Progenitor cell of endocrine pancreas (in vitro differentiated cells): ENCODE measurements around the gene HLA-C. TPM values are rescaled to one million over a fixed set of nuclear protein-coding genes. Genes with fewer than 3 reads are reported as not detected.
A peak's percentile ranks its signal among the peaks of the same experiment; 100 is the strongest.

ENCODE experiments used
- DNase-seq: peaks from one replicate; pipeline ENCODE4 v3.0.0; 2021; ENCODE audit warnings: low spot score; ENCODE audit not compliant: unreplicated experiment
- H3K27ac Mint-ChIP-seq: 2 replicates; pipeline ENCODE4 v1.8.0; 2021; ENCODE audit warnings: mild to moderate bottlenecking, moderate library complexity, mixed read lengths
- H3K27me3 Mint-ChIP-seq: 2 replicates; pipeline ENCODE4 v1.8.0; 2021; ENCODE audit warnings: mixed read lengths
- H3K36me3 Mint-ChIP-seq: 2 replicates; pipeline ENCODE4 v1.8.0; 2022; ENCODE audit warnings: mixed read lengths; ENCODE audit not compliant: insufficient read depth
- H3K4me1 Mint-ChIP-seq: 2 replicates; pipeline ENCODE4 v1.8.0; 2021; ENCODE audit warnings: low read depth, mixed read lengths
- H3K4me3 Mint-ChIP-seq: 2 replicates; pipeline ENCODE4 v1.8.0; 2021; ENCODE audit warnings: low read depth, mild to moderate bottlenecking, moderate library complexity, mixed read lengths
- H3K9me3 Mint-ChIP-seq: 2 replicates; pipeline ENCODE4 v1.8.0; 2021; ENCODE audit warnings: low read depth, mixed read lengths
- total RNA-seq: library from RNA; stranded (reverse); gene quantifications from 2 replicates; pipeline ENCODE4 v1.2.1, GENCODE V29; 2021
- TF ChIP-seq, protein P1 (sequence below): fragments of 200-600 bp; sonication (generic); IDR thresholded peaks from one replicate; pipeline ENCODE4 v1.5.0; 2021; ENCODE audit warnings: antibody characterized with exemption, mild to moderate bottlenecking; ENCODE audit not compliant: unreplicated experiment

The HLA-C gene
- total RNA-seq, 1 donor from 2014 or later = 137 TPM

GRCh38 chr6:31299947-31300346 is 28.1 kb upstream of the HLA-C start:
- peaks cover 36% of the 10 kb centered on the region for H3K27me3 Mint-ChIP-seq

DNA sequence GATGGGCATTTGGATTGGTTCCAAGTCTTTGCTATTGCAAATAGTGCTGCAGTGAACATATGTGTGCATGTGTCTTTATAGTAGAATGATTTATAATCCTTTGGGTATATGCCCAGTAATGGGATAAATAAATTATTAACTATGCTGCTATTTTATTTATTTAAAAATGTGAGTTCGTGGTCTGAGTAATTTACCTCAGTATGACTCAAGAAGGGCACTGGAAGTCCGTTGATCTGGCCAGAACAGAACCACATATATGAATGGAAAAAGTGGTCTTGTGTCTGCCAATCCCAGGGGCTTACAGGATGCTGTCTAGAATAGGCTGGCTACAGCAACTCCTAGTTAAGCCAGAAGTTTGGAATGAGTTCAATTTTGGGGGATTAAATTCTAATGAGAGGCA is 27.6 kb upstream of the HLA-C start:
- H3K36me3 Mint-ChIP-seq = no peaks in the 10 kb centered on the region
- H3K4me3 Mint-ChIP-seq = no peak overlapping the region
- no peaks in the 10 kb centered on the region for H3K4me1 Mint-ChIP-seq
- no peak for DNase-seq
- TF ChIP-seq, protein P1, sequence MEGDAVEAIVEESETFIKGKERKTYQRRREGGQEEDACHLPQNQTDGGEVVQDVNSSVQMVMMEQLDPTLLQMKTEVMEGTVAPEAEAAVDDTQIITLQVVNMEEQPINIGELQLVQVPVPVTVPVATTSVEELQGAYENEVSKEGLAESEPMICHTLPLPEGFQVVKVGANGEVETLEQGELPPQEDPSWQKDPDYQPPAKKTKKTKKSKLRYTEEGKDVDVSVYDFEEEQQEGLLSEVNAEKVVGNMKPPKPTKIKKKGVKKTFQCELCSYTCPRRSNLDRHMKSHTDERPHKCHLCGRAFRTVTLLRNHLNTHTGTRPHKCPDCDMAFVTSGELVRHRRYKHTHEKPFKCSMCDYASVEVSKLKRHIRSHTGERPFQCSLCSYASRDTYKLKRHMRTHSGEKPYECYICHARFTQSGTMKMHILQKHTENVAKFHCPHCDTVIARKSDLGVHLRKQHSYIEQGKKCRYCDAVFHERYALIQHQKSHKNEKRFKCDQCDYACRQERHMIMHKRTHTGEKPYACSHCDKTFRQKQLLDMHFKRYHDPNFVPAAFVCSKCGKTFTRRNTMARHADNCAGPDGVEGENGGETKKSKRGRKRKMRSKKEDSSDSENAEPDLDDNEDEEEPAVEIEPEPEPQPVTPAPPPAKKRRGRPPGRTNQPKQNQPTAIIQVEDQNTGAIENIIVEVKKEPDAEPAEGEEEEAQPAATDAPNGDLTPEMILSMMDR = no peak
- H3K27ac Mint-ChIP-seq = no peak overlapping the region
- peaks cover 39% of the 10 kb centered on the region for H3K27me3 Mint-ChIP-seq
- H3K9me3 Mint-ChIP-seq = no peaks in the 10 kb centered on the region

More at GRCh38 chr6:31299947-31300346, 28.1 kb upstream of the HLA-C start:
- Mint-ChIP-seq H3K27ac (no peak overlapping the region), H3K4me1 (no peaks in the 10 kb centered on the region), H3K4me3 (no peak overlapping the region), H3K36me3 (no peaks in the 10 kb centered on the region), H3K9me3 (no peaks in the 10 kb centered on the region)
- no peak for DNase-seq
- TF ChIP-seq, protein P1 = no peak

DNA sequence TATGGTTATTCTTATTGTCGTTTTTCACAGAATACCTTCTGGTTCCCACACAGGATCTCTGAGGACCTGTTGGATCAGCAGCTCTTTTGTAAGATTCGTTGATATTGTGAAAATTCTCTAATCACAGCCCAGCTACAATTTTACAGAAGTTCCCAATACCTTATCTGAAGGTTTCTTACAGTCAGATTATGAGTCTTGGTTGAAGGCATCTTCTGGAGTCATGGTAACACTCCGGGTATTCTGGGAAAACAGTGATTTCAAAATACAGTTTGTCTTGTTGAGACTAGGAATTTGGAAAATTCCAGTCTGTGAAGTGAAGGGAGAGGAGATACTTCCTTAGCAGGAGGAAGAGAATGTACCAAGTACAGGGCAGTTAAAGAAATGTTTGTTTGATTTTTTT is 22.2 kb upstream of the HLA-C start:
- TF ChIP-seq, protein P1 = no peak
- Mint-ChIP-seq H3K27ac (no peak overlapping the region), H3K4me1 (no peaks in the 10 kb centered on the region), H3K27me3 (peaks cover 29% of the 10 kb centered on the region), H3K9me3 (no peaks in the 10 kb centered on the region), H3K36me3 (no peaks in the 10 kb centered on the region), H3K4me3 (no peak overlapping the region)
- DNase-seq = no peak

- Mint-ChIP-seq H3K4me1 (no peaks in the 10 kb centered on the region), H3K9me3 (no peaks in the 10 kb centered on the region), H3K4me3 (no peak overlapping the region), H3K27ac (no peak overlapping the region), H3K36me3 (no peaks in the 10 kb centered on the region), H3K27me3 (peaks cover 29% of the 10 kb centered on the region)
- TF ChIP-seq, protein P1 = no peak
- DNase-seq = peak; percentile 25
Observed at GRCh38 chr6:31293343-31293742, 21.5 kb upstream of the HLA-C start.

DNA sequence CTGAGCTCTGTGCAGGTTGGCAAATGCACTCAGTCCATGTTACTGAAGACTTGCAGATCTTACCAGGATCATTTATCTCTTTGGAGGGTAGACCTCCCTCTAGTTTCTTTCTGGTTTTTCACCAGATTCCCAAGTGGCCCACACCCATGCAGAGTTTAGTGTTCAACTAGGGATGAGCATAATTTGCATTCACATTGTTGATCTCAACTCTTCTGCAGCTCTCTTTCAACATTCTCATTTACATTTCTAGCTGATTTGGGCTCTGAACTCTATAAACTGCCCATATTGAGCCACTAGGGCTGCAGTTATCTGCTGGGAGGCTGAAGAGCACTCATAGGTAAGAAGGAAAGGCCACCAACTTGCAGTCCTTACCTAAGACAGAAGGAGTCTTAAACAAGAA is 17.9 kb upstream of the HLA-C start:
- TF ChIP-seq, protein P1 = no peak
- Mint-ChIP-seq H3K27me3 (peaks cover 17% of the 10 kb centered on the region), H3K27ac (no peak overlapping the region), H3K9me3 (no peaks in the 10 kb centered on the region), H3K4me1 (no peaks in the 10 kb centered on the region), H3K4me3 (no peak overlapping the region), H3K36me3 (no peaks in the 10 kb centered on the region)
- DNase-seq = no peak
